AG04449 (cell line): ENCODE measurements around the gene FOXD2.
"Not testable (repeated sequence)": the region's sequence is repeated elsewhere in the genome, so short reads cannot be mapped to it uniquely, and the experiment has no call there.

Experiments
- CTCF ChIA-PET: fragments of 350-600 bp; formaldehyde crosslinking; extraction: SDS; loops from one replicate; lab custom pipeline; 2021; ENCODE audit warnings: antibody characterized with exemption; lab: Yijun Ruan, JAX
- POLR2A ChIA-PET: fragments of 400-600, 350-600 bp; formaldehyde crosslinking; extraction: SDS; loops from one replicate; lab custom pipeline; 2020; ENCODE audit warnings: antibody characterized with exemption, inconsistent platforms; lab: Yijun Ruan, JAX
- DNase-seq: peaks from one replicate; pipeline ENCODE4 v3.0.0-alpha.2; 2010; ENCODE audit warnings: low read depth, low spot score
- H3K4me3 ChIP-seq: 2 replicates; pipeline ENCODE4 v1.5.1; 2011; ENCODE audit warnings: low read depth, mild to moderate bottlenecking, control low read depth, low read length
- CTCF ChIP-seq: IDR thresholded peaks from one replicate; pipeline ENCODE4 v1.5.1; 2011; ENCODE audit warnings: mild to moderate bottlenecking, moderate library complexity, low read length, control low read depth, inconsistent platforms; ENCODE audit not compliant: insufficient read depth; ENCODE audit errors: missing control alignments

FOXD2 gene

GRCh38 chr1:47456250-47456649 is 18.4 kb downstream of the FOXD2 start:
- no peak for TF ChIP-seq CTCF
- no peak for DNase-seq
- POLR2A ChIA-PET, result no interaction called here
- CTCF ChIA-PET, result no interaction called here
- H3K4me3 ChIP-seq, result no peak overlapping the region

GRCh38 chr1:47457547-47457946 is 19.7 kb downstream of the FOXD2 start:
- H3K4me3 ChIP-seq, POLR2A ChIA-PET, DNase-seq: not testable (repeated sequence)
- CTCF ChIA-PET, result interaction anchor here (5.2 kb wide), 1 partner anchor 21 kb away, joined by 20 read pairs; the partner anchor contains the start of gene FOXD2

GRCh38 chr1:47459253-47459788 is 21.5 kb downstream of the FOXD2 start:
- TF ChIP-seq CTCF, result no peak
- POLR2A ChIA-PET, result no interaction called here
- CTCF ChIA-PET, result interaction anchor here (5.2 kb wide), 1 partner anchor 22 kb away, joined by 20 read pairs; the partner anchor contains the start of gene FOXD2
- no peak overlapping the region for H3K4me3 ChIP-seq
- DNase-seq, result no peak

- no peak for TF ChIP-seq CTCF
- DNase-seq, result no peak
- no peak overlapping the region for H3K4me3 ChIP-seq
- POLR2A ChIA-PET, result no interaction called here
- CTCF ChIA-PET, result interaction anchor here (1.2 to 5.2 kb wide), 2 partner anchors 12 to 23 kb away, joined by 3 to 20 read pairs; partner anchors contain the start of gene FOXD2
Observed at GRCh38 chr1:47460040-47460439, 22.2 kb downstream of the FOXD2 start.

- POLR2A ChIA-PET, result no interaction called here
- H3K4me3 ChIP-seq, result no peak overlapping the region
- CTCF ChIA-PET, result interaction anchor here (1.2 to 5.2 kb wide), 2 partner anchors 12 to 24 kb away, joined by 3 to 20 read pairs; partner anchors contain the start of gene FOXD2
- DNase-seq, result no peak
- TF ChIP-seq CTCF, result no peak
Observed at GRCh38 chr1:47460456-47460855, 22.6 kb downstream of the FOXD2 start.

GRCh38 chr1:47465605-47466004 is 27.8 kb downstream of the FOXD2 start:
- H3K4me3 ChIP-seq, result no peak overlapping the region
- CTCF ChIA-PET, result interaction anchor here (1.1 to 2.6 kb wide), 2 partner anchors 28 to 33 kb away, joined by 3 to 14 read pairs; partner anchors contain the start of gene FOXD2
- POLR2A ChIA-PET, result no interaction called here
- TF ChIP-seq CTCF, result no peak
- no peak for DNase-seq

- CTCF ChIA-PET, result no interaction called here
- H3K4me3 ChIP-seq, result no peak overlapping the region
- POLR2A ChIA-PET, result no interaction called here
- no peak for TF ChIP-seq CTCF
- DNase-seq, result no peak
Observed at GRCh38 chr1:47468709-47469389, 31.0 kb downstream of the FOXD2 start.
